K562 (cell line): Measurements from ENCODE around the gene CSF2RB. TPM values are rescaled to one million over a fixed set of nuclear protein-coding genes. Genes with fewer than 3 reads are reported as not detected.

Experiments used
- ATAC-seq: fragments of 200-7000 bp; cut with Tn5 transposase; 3 replicates; pipeline ENCODE4 v1.9.1; 2020; ENCODE audit warnings: moderate library complexity
- BruUV-seq: library from RNA; stranded (reverse); fragments of 400-500 nt; replicated peaks from 2 replicates; lab custom pipeline; 2021; lab: Mats Ljungman, UMichigan
- CTCF ChIA-PET: fragments of 300-600 bp; formaldehyde crosslinking; extraction: SDS; loops from one replicate; lab custom pipeline; 2021; ENCODE audit warnings: low intra/inter-chr PET ratio; lab: Yijun Ruan, JAX
- POLR2A ChIA-PET: fragments of 300-600, 350-650 bp; sonication (Branson Sonifier 250); formaldehyde crosslinking; extraction: SDS; loops from one replicate; lab custom pipeline; 2021; ENCODE audit warnings: antibody characterized with exemption, inconsistent platforms; lab: Yijun Ruan, JAX
- DNase-seq, 4 experiments: peaks; one replicate each; pipeline versions ENCODE4 v3.0.0 to v3.0.0-alpha.2; 2011 to 2018; ENCODE audit warnings: low spot score in 3 of 4, mixed read lengths in 3 of 4; ENCODE audit errors: extremely low read depth in 1 of 4
- FAIRE-seq: peaks from 2 replicates; lab custom pipeline; 2011; peaks lifted over from hg19 to GRCh38; lab: Jason Lieb, UNC
- H2AFZ ChIP-seq: 2 replicates; pipeline ENCODE4 v1.6.0; 2011; ENCODE audit warnings: low read depth, low read length, control low read depth, inconsistent platforms
- H3K27ac ChIP-seq: fragments of 200-600 bp; 3 replicates; pipeline ENCODE4 v1.8.0; 2011; ENCODE audit warnings: low read depth, mild to moderate bottlenecking, control low read depth, inconsistent platforms, low read length, moderate library complexity, mixed read lengths; ENCODE audit errors: extremely low read depth
- H3K27me3 ChIP-seq, 2 experiments: fragments of 300-600 bp in 1 of 2; 2 replicates in 1 of 2; 3 replicates in 1 of 2; pipeline versions ENCODE4 v1.6.0 to v1.8.0; 2011; ENCODE audit warnings: inconsistent platforms in 2 of 2, low read length in 2 of 2, mild to moderate bottlenecking in 1 of 2, mixed read lengths in 1 of 2, moderate library complexity in 1 of 2; ENCODE audit not compliant: control insufficient read depth in 2 of 2, insufficient read depth in 2 of 2
- H3K36me3 ChIP-seq: fragments of 300-600 bp; 3 replicates; pipeline ENCODE4 v1.8.0; 2011; ENCODE audit warnings: mild to moderate bottlenecking, low read length, inconsistent platforms; ENCODE audit not compliant: control insufficient read depth, insufficient read depth
- H3K4me1 ChIP-seq, 2 experiments: fragments of 200-600 bp in 1 of 2; replicated peaks in 1 of 2; 2 replicates in 1 of 2; 3 replicates in 1 of 2; pipeline versions ENCODE4 v1.5.1 to v1.8.0; 2011; ENCODE audit warnings: inconsistent platforms in 2 of 2, low read length in 2 of 2, mild to moderate bottlenecking in 1 of 2, mixed read lengths in 1 of 2, moderate library complexity in 1 of 2; ENCODE audit not compliant: control insufficient read depth in 2 of 2, insufficient read depth in 2 of 2
- H3K4me2 ChIP-seq: 2 replicates; pipeline ENCODE4 v1.6.1; 2011; ENCODE audit warnings: low read length, control low read depth, inconsistent platforms, mixed read lengths; ENCODE audit not compliant: insufficient read depth
- H3K4me3 ChIP-seq: fragments of 200-600 bp; sonication (generic), shearing (Covaris generic); 2 replicates; pipeline ENCODE4 v1.5.1; 2016; ENCODE audit warnings: control low read depth, inconsistent platforms
- H3K79me2 ChIP-seq: fragments of 200-600 bp; 3 replicates; pipeline ENCODE4 v1.8.0; 2011; ENCODE audit warnings: low read length, inconsistent platforms; ENCODE audit not compliant: control insufficient read depth, insufficient read depth
- H3K9ac ChIP-seq, 2 experiments: 2 replicates each; pipeline versions ENCODE4 v1.6.0 to v1.6.1; 2011; ENCODE audit warnings: low read depth in 2 of 2, low read length in 2 of 2, control low read depth in 1 of 2, inconsistent platforms in 1 of 2, mild to moderate bottlenecking in 1 of 2, mixed read lengths in 1 of 2; ENCODE audit not compliant: insufficient read depth in 1 of 2
- H3K9me1 ChIP-seq: one replicate; pipeline ENCODE4 v1.6.0; 2011; ENCODE audit warnings: inconsistent platforms, mild to moderate bottlenecking, low read length, moderate library complexity; ENCODE audit not compliant: control insufficient read depth, insufficient read depth
- H3K9me3 ChIP-seq: replicated peaks from 2 replicates; pipeline ENCODE4 v1.5.1; 2011; ENCODE audit warnings: low read depth, low read length, inconsistent platforms; ENCODE audit not compliant: control insufficient read depth, insufficient read depth
- H4K20me1 ChIP-seq: replicated peaks from 2 replicates; pipeline ENCODE4 v1.6.1; 2011; ENCODE audit warnings: low read length, inconsistent platforms, mixed read lengths; ENCODE audit not compliant: control insufficient read depth, insufficient read depth
- ATF2 ChIP-seq: sonication (generic); formaldehyde crosslinking; IDR thresholded peaks from 2 replicates; pipeline ENCODE4 v1.8.1; 2022; ENCODE audit warnings: missing genetic modification reagents
- GTF2B ChIP-seq: IDR thresholded peaks from 2 replicates; pipeline ENCODE4 v1.6.1; 2011; ENCODE audit not compliant: insufficient read length; ENCODE audit errors: extremely low read depth
- JUN ChIP-seq, 2 experiments: sonication (generic) in 1 of 2; formaldehyde crosslinking in 1 of 2; IDR thresholded peaks; 2 replicates each; pipeline versions ENCODE4 v1.6.1 to v1.8.0; 2012 to 2022; ENCODE audit warnings: borderline replicate concordance in 2 of 2, mild to moderate bottlenecking in 2 of 2, improper control_type of control experiment in 1 of 2, low read depth in 1 of 2, low read length in 1 of 2, missing genetic modification reagents in 1 of 2
- MEIS2 ChIP-seq: fragments of 450-650 bp; IDR thresholded peaks from 2 replicates; pipeline ENCODE4 v1.6.1; 2014; ENCODE audit warnings: mild to moderate bottlenecking; ENCODE audit not compliant: partially characterized antibody
- NUFIP1 ChIP-seq: fragments of 450-650 bp; IDR thresholded peaks from 2 replicates; pipeline ENCODE4 v1.6.1; 2018; ENCODE audit not compliant: partially characterized antibody
- PHF21A ChIP-seq: fragments of 450-650 bp; IDR thresholded peaks from 2 replicates; pipeline ENCODE4 v1.6.1; 2017; ENCODE audit warnings: low read depth, borderline replicate concordance
- RB1 ChIP-seq: fragments of 450-650 bp; IDR thresholded peaks from 2 replicates; pipeline ENCODE4 v1.6.1; 2017; ENCODE audit warnings: low read depth, mild to moderate bottlenecking
- TSC22D4 ChIP-seq: fragments of 450-650 bp; IDR thresholded peaks from 2 replicates; pipeline ENCODE4 v1.6.1; 2016; ENCODE audit warnings: missing genetic modification characterization, missing biosample characterization, control low read depth
- USF2 ChIP-seq: sonication (generic); formaldehyde crosslinking; IDR thresholded peaks from 2 replicates; pipeline ENCODE4 v1.5.0; 2020; ENCODE audit warnings: missing genetic modification reagents
- ZC3H8 ChIP-seq: fragments of 450-650 bp; IDR thresholded peaks from 2 replicates; pipeline ENCODE4 v1.6.1; 2017
- ZNF165 ChIP-seq: fragments of 250-450 bp; sonication (Bioruptor Pico); IDR thresholded peaks from 2 replicates; pipeline ENCODE4 v1.4.0; 2020; ENCODE audit warnings: borderline replicate concordance
- ZNF280A ChIP-seq: fragments of 450-650 bp; IDR thresholded peaks from 2 replicates; pipeline ENCODE4 v1.6.1; 2018; ENCODE audit warnings: mild to moderate bottlenecking, low read depth; ENCODE audit not compliant: partially characterized antibody
- ZNF717 ChIP-seq: fragments of 250-450 bp; sonication (Bioruptor Pico); IDR thresholded peaks from 2 replicates; pipeline ENCODE4 v1.5.0; 2021
- WGBS: fragments of 100-300 bp; shearing (Covaris generic); methylation state at CpG from one replicate; pipeline ENCODE4 v1.1.6; 2016; ENCODE audit warnings: low coverage, mixed read lengths; ENCODE audit not compliant: insufficient coverage; ENCODE audit errors: missing lambda C conversion rate; 5-methylcytosine and 5-hydroxymethylcytosine counted together
- in situ Hi-C: fragments of 300-500 bp; cut with MboI; formaldehyde crosslinking; loops from 4 replicates; pipeline ENCODE4 v1.15.0; 2018; ENCODE audit warnings: inconsistent platforms, mixed read lengths
- intact Hi-C: fragments of 100-400 bp; cut with micrococcal nuclease; formaldehyde crosslinking; loops from 2 replicates; pipeline ENCODE4 v1.14.2; 2022
- polyA plus RNA-seq, 8 experiments: library from polyadenylated mRNA; depleted of rRNA in 4 of 8; stranded (reverse) in 5 of 8; unstranded in 3 of 8; fragments of >200 nt; fragmentation: Nextera tagmentation in 2 of 8; fragmentation: Illumina TruSeq in 1 of 8; extraction: Ambion mirVana in 2 of 8; extraction: Trizol in 1 of 8; gene quantifications; 2 replicates each; pipeline versions ENCODE4 v1.2.1 to v1.2.3, GENCODE V29; 2011 to 2014; ENCODE audit warnings: inconsistent platforms in 1 of 8, missing spikeins in 1 of 8
- total RNA-seq, 7 experiments: library from RNA; depleted of rRNA in 6 of 7; stranded (reverse); fragments of >200 nt in 6 of 7; fragmentation: Illumina TruSeq in 2 of 7; extraction: Trizol in 2 of 7; gene quantifications; 2 replicates each; pipeline versions ENCODE4 v1.2.1 to v1.2.3, GENCODE V29; 2011 to 2021; ENCODE audit warnings: low replicate concordance in 1 of 7

The CSF2RB gene
- total and polyA plus RNA-seq, 9 of the 15 experiments (the other 6 are each of a cell fraction or from before 2014, with no cell fraction given) = 0.04 to 1.0 (median 0.36) TPM

GRCh38 chr22:36928786-36929535 lies 15.5 kb downstream of the CSF2RB start (continued):
- peak; percentile 42; the same call in 1 of the 2 replicates for TF ChIP-seq USF2 (CRISPR knock-in tag)

- Histone ChIP-seq H3K9me1 (no peaks in the 10 kb centered on the region), H3K79me2 (no peaks in the 10 kb centered on the region), H3K4me2 (no peak overlapping the region), H3K27me3 (peaks cover 0 to 56% of the 10 kb centered on the region in 2 experiments; a peak in 3 of 5 replicates), H3K27ac (no peak overlapping the region), H3K36me3 (no peaks in the 10 kb centered on the region), H3K4me3 (no peak overlapping the region), H3K4me1 (no peaks in the 10 kb centered on the region; a peak in 2 of 5 replicates), H3K9me3 (no peaks in the 10 kb centered on the region), H2AFZ (no peak overlapping the region), H4K20me1 (no peaks in the 10 kb centered on the region), H3K9ac (no peak overlapping the region; a peak in 1 of 4 replicates)
- in situ Hi-C loops = no loop called here
- DNase-seq = no peak
- CTCF ChIA-PET = no interaction called here
- POLR2A ChIA-PET = no interaction called here
- intact Hi-C loops = no loop called here
- no peak for ATAC-seq
- BruUV-seq = no TSS peak
- WGBS = 12% methylated on average over 7 of the region's 10 CpGs
- no peak for FAIRE-seq
- TF ChIP-seq ZNF165 (no peak), PHF21A (no peak), TSC22D4 (no peak), JUN (IDR thresholded peaks at IDR 0.05; ENCODE audit: borderline replicate concordance, low read depth, low read length) (no peak), JUN (CRISPR knock-in tag; IDR thresholded peaks at IDR 0.05; ENCODE audit: borderline replicate concordance) (no peak), ZNF280A (no peak), RB1 (no peak), ATF2 (CRISPR knock-in tag) (no peak), NUFIP1 (no peak), GTF2B (no peak), ZNF717 (CRISPR knock-in tag) (no peak), ZC3H8 (no peak), MEIS2 (no peak)
Measured at GRCh38 chr22:36929621-36930020, 16.2 kb downstream of the CSF2RB start.
